ENCODE results near the gene MUTYH. TPM values are rescaled to one million over a fixed set of nuclear protein-coding genes. Genes with fewer than 3 reads are reported as not detected.

The MUTYH gene
- total RNA-seq, 4 donors from 2014 or later = 28.7 to 78.2 (median 49.0) TPM

DNA sequence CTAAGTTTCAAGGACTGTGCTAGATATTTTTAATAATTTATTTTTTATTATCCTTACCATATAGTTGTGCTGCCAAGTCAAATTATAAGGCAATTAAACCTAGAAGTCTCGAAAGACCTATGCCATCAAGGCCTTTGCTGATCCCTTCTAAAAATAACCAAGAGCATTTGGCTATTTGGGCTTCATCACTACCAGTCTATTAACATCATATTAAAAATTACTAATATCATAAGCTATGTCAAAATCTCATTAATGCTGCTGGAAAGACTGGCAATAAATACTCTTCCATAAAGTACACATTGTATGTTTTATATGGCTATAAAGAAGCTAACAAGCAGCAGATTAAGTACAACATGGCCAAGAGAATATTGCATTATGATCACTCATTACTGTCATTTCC is 43.0 kb upstream of the MUTYH start:
- no peaks in the 10 kb centered on the region for H3K27me3 ChIP-seq
- H3K27ac ChIP-seq = no peak overlapping the region
- no peaks in the 10 kb centered on the region for H3K36me3 ChIP-seq
- intact Hi-C loops (cut with DNase I; ENCODE audit: low total_unique reads) = loop anchor here (5.0 kb wide), 2 partner anchors 84 to 341 kb away; no protein-coding TSS in a partner anchor
- H3K9me3 ChIP-seq = no peaks in the 10 kb centered on the region
- no peaks in the 10 kb centered on the region for H3K4me1 ChIP-seq
- TF ChIP-seq, protein P1, sequence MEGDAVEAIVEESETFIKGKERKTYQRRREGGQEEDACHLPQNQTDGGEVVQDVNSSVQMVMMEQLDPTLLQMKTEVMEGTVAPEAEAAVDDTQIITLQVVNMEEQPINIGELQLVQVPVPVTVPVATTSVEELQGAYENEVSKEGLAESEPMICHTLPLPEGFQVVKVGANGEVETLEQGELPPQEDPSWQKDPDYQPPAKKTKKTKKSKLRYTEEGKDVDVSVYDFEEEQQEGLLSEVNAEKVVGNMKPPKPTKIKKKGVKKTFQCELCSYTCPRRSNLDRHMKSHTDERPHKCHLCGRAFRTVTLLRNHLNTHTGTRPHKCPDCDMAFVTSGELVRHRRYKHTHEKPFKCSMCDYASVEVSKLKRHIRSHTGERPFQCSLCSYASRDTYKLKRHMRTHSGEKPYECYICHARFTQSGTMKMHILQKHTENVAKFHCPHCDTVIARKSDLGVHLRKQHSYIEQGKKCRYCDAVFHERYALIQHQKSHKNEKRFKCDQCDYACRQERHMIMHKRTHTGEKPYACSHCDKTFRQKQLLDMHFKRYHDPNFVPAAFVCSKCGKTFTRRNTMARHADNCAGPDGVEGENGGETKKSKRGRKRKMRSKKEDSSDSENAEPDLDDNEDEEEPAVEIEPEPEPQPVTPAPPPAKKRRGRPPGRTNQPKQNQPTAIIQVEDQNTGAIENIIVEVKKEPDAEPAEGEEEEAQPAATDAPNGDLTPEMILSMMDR (IDR thresholded peaks at IDR 0.05) = no peak
- TF ChIP-seq POLR2AphosphoS5 (IDR thresholded peaks at IDR 0.05) (no peak), POLR2A (IDR thresholded peaks at IDR 0.05) (no peak)
- H3K4me3 ChIP-seq = no peak overlapping the region
- 62 to 68% methylated on average over 1 of the region's 1 CpG for WGBS, 2 donors (ENCODE audit: low coverage in 1 of 2)
- in situ Hi-C loops (cut with MboI; ENCODE audit: low pct_ligation_motif_present in 1 of 4, low pct_unique_long_range_greater_than_20kb in 1 of 4, low sequenced_read_pairs in 3 of 4) = no loop called here
- DNase-seq = no peak

DNA sequence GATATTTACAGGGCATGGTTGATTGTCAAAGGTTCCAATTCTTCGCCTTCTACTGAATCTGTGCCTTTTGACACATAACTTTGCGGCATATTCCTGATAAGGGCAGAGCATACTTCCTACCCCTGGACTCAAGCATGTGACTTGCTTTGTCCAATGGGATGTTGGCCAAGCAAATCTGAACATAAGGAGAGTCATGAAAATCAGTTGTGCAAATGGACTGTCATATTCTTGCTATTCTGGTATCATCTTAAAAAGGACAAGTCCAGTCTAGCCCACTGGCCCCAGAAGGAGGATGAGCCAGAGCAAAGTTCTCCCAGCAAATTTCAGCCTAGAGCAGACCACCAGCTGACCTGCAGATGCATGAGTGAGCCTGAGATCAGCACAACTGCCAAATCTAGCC is 41.0 kb upstream of the MUTYH start:
- in situ Hi-C loops (cut with MboI; ENCODE audit: low pct_ligation_motif_present in 1 of 4, low pct_unique_long_range_greater_than_20kb in 1 of 4, low sequenced_read_pairs in 3 of 4) = no loop called here

DNA sequence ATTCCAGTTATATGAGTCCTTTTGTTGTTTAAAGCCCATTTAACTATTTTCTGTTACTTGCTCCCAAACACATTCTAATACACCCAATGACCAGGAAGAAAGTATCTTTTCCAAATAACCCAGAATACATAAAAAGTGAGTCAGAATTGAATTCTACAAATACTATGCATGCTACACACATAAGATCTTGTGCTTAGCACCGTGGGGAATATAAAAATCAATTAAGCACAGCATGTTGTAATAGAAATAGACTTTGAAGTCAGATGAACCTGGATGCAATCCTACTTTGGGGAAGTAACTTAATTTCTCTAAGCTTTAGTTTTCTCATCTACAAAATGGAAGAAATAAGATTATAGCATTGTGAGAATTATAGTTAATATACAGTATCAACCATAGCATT is 40.5 kb upstream of the MUTYH start:
- intact Hi-C loops (cut with DNase I; ENCODE audit: low total_unique reads) (loop anchor here (5.0 kb wide), 2 partner anchors 87 to 338 kb away; no protein-coding TSS in a partner anchor), in situ Hi-C loops (cut with MboI; ENCODE audit: low pct_ligation_motif_present in 1 of 4, low pct_unique_long_range_greater_than_20kb in 1 of 4, low sequenced_read_pairs in 3 of 4) (no loop called here)
- peaks cover 0 to under 1% (median 0%) of the 10 kb centered on the region in 4 donors for H3K4me1 ChIP-seq
- no peak overlapping the region for H3K27ac ChIP-seq
- no peaks in the 10 kb centered on the region for H3K9me3 ChIP-seq
- no peaks in the 10 kb centered on the region for H3K36me3 ChIP-seq
- TF ChIP-seq EP300 (IDR thresholded peaks at IDR 0.05; ENCODE audit: low read depth) (no peak), POLR2AphosphoS5 (IDR thresholded peaks at IDR 0.05) (no peak), POLR2A (IDR thresholded peaks at IDR 0.05) (no peak)
- TF ChIP-seq, protein P1 (IDR thresholded peaks at IDR 0.05) = no peak
- no peaks in the 10 kb centered on the region for H3K27me3 ChIP-seq
- no peak for DNase-seq
- 83 to 91% methylated on average over 1 of the region's 1 CpG for WGBS, 2 donors (ENCODE audit: low coverage in 1 of 2)
- H3K4me3 ChIP-seq = no peak overlapping the region

More for the DNA sequence above, 41.0 kb upstream of the MUTYH start:
- Histone ChIP-seq H3K4me3 (no peak overlapping the region), H3K4me1 (no peaks in the 10 kb centered on the region), H3K36me3 (no peaks in the 10 kb centered on the region), H3K9me3 (no peaks in the 10 kb centered on the region), H3K27me3 (no peaks in the 10 kb centered on the region), H3K27ac (no peak overlapping the region)
- intact Hi-C loops (cut with DNase I; ENCODE audit: low total_unique reads) = loop anchor here (5.0 kb wide), 2 partner anchors 86 to 339 kb away; no protein-coding TSS in a partner anchor
- no peak for TF ChIP-seq EP300 (IDR thresholded peaks at IDR 0.05; ENCODE audit: low read depth)
- TF ChIP-seq POLR2A (IDR thresholded peaks at IDR 0.05) = no peak
- TF ChIP-seq, protein P1 (IDR thresholded peaks at IDR 0.05) = no peak
- TF ChIP-seq POLR2AphosphoS5 (IDR thresholded peaks at IDR 0.05) = no peak
- no peak for DNase-seq
- 93 to 94% methylated on average over 2 of the region's 2 CpGs for WGBS, 2 donors (ENCODE audit: low coverage in 1 of 2)

DNA sequence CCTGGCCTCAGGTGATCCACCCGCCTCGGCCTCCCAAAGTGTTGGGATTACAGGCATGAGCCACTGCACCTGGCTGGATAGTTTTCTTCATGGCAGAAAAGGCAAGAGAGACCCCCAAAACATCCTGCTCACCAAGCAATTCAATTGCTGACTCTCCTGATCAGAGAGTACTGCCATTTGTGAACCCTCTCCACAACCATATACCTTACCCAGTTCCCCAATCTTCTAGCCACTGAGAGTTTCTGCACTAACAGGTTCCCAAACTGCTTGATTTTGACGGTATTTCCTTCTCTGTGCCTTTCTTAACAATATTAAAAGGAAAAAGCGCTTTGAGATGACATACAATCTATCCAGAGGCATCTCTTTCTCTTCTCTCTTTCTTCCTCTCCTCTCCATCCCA is 39.9 kb upstream of the MUTYH start:
- no peaks in the 10 kb centered on the region for H3K36me3 ChIP-seq
- no peak for DNase-seq
- in situ Hi-C loops (cut with MboI; ENCODE audit: low pct_ligation_motif_present in 1 of 4, low pct_unique_long_range_greater_than_20kb in 1 of 4, low sequenced_read_pairs in 3 of 4) = no loop called here
- peaks cover 0 to 6% (median 2%) of the 10 kb centered on the region in 4 donors for H3K4me1 ChIP-seq
- intact Hi-C loops (cut with DNase I; ENCODE audit: low total_unique reads) = loop anchor here (5.0 kb wide), 2 partner anchors 87 to 338 kb away; no protein-coding TSS in a partner anchor
- H3K9me3 ChIP-seq = no peaks in the 10 kb centered on the region
- H3K27ac ChIP-seq = no peak overlapping the region
- H3K4me3 ChIP-seq = no peak overlapping the region
- no peaks in the 10 kb centered on the region for H3K27me3 ChIP-seq
- 89 to 93% methylated on average over 3 to 4 of the region's 4 CpGs for WGBS, 2 donors (ENCODE audit: low coverage in 1 of 2)
- TF ChIP-seq, protein P1 (IDR thresholded peaks at IDR 0.05) = no peak
- TF ChIP-seq POLR2A (IDR thresholded peaks at IDR 0.05) = no peak
- no peak for TF ChIP-seq POLR2AphosphoS5 (IDR thresholded peaks at IDR 0.05)
- no peak for TF ChIP-seq EP300 (IDR thresholded peaks at IDR 0.05; ENCODE audit: low read depth)

Measured in transverse colon (tissue), 4 donors.